Thyroid gland (tissue), 4 donors: ENCODE results near the gene AK8. TPM values are rescaled to one million over a fixed set of nuclear protein-coding genes. Genes with fewer than 3 reads are reported as not detected.
"Not testable (repeated sequence)": the region's sequence is repeated elsewhere in the genome, so short reads cannot be mapped to it uniquely, and the experiment has no call there.

ENCODE experiments used
- DNase-seq, 2 donors: peaks; one replicate each; pipeline ENCODE4 v3.0.0-alpha.2; 2019
- H3K27ac ChIP-seq, 3 donors: fragments of 200-600 bp; sonication (generic); 1 replicate in 2 of 3; 2 replicates in 1 of 3; pipeline ENCODE4 v1.5.1; 2016 to 2019; ENCODE audit warnings: mild to moderate bottlenecking in 1 of 3, moderate library complexity in 1 of 3
- H3K27me3 ChIP-seq: fragments of 200-600 bp; sonication (generic); one replicate; pipeline ENCODE4 v1.5.1; 2019
- H3K36me3 ChIP-seq, 2 donors: fragments of 200-600 bp; sonication (generic); one replicate each; pipeline ENCODE4 v1.5.1; 2016 to 2019
- H3K4me1 ChIP-seq, 2 donors: fragments of 200-600 bp; sonication (generic); one replicate each; pipeline ENCODE4 v1.5.1; 2017 to 2019
- H3K4me3 ChIP-seq, 3 donors: fragments of 200-600 bp; sonication (generic); replicated peaks in 1 of 3; 1 replicate in 2 of 3; 2 replicates in 1 of 3; pipeline ENCODE4 v1.5.1; 2016; ENCODE audit warnings: mild to moderate bottlenecking in 1 of 3
- H3K9me3 ChIP-seq: fragments of 200-600 bp; sonication (generic); one replicate; pipeline ENCODE4 v1.5.1; 2017
- POLR2A ChIP-seq, 2 donors: fragments of 450-650 bp; IDR thresholded peaks; one replicate each; pipeline ENCODE4 v1.6.1; 2017; ENCODE audit warnings: antibody characterized with exemption in 2 of 2, mild to moderate bottlenecking in 2 of 2, moderate library complexity in 1 of 2
- whole genome bisulfite sequencing, 2 donors: methylation state at CpG; one replicate each; pipeline ENCODE4 v1.1.5; 2017; 5-methylcytosine and 5-hydroxymethylcytosine counted together
- intact Hi-C: fragments of 100-400 bp; cut with DNase I; formaldehyde crosslinking; loops from one replicate; pipeline ENCODE4 v1.15.1; 2023
- total RNA-seq, 4 donors: library from RNA; depleted of rRNA; stranded (reverse); fragments of >200 nt; gene quantifications; one replicate each; pipeline ENCODE4 v1.2.3, GENCODE V29; 2016
- TF ChIP-seq, protein P1 (sequence below), 6 experiments: fragments of 200-600 bp in 3 of 6; fragments of 450-650 bp in 3 of 6; sonication (generic) in 3 of 6; IDR thresholded peaks; one replicate each; pipeline ENCODE4 v1.5.1; 2016 to 2019; ENCODE audit warnings: antibody characterized with exemption in 6 of 6, mild to moderate bottlenecking in 2 of 6, inconsistent platforms in 1 of 6, moderate library complexity in 1 of 6

AK8 gene
- total RNA-seq, 4 donors from 2014 or later = 5.4 to 9.9 (median 8.0) TPM

DNA sequence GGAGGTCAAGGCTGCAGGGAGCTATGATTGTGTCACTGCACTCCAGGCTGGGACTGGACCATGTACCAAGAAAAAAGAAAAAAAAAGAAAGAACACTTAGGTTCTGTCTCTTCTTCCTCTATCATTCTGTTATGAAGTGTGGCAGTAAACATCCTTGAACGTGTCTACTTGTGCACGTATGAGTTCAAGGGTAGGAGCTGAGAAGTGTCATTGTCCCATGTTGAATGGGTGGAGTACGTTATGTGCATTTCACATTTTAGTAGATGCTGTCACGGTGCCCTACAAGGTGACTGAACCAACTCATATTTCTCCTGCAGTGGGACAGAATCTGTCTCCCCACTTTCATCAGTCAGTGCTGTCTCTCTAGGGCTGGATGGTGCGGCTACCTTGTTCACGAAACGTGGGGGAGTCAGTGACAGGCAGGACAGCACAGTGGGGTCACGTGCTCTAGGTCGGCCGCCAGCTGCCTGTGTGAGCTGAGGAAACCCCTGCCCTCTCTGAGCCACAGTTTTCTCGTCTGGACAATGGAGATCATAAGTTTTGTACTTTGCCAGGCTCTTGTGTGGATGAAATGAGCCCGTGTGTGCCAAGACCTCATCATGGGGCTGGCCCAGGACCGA, 160.6 kb downstream of the AK8 start:
- H3K9me3 ChIP-seq = no peaks in the 10 kb centered on the region
- 71 to 74% methylated on average over 12 to 13 of the region's 13 CpGs for WGBS, 2 donors
- no peaks in the 10 kb centered on the region for H3K4me1 ChIP-seq
- no peak overlapping the region for H3K4me3 ChIP-seq
- TF ChIP-seq, protein P1, sequence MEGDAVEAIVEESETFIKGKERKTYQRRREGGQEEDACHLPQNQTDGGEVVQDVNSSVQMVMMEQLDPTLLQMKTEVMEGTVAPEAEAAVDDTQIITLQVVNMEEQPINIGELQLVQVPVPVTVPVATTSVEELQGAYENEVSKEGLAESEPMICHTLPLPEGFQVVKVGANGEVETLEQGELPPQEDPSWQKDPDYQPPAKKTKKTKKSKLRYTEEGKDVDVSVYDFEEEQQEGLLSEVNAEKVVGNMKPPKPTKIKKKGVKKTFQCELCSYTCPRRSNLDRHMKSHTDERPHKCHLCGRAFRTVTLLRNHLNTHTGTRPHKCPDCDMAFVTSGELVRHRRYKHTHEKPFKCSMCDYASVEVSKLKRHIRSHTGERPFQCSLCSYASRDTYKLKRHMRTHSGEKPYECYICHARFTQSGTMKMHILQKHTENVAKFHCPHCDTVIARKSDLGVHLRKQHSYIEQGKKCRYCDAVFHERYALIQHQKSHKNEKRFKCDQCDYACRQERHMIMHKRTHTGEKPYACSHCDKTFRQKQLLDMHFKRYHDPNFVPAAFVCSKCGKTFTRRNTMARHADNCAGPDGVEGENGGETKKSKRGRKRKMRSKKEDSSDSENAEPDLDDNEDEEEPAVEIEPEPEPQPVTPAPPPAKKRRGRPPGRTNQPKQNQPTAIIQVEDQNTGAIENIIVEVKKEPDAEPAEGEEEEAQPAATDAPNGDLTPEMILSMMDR (IDR thresholded peaks at IDR 0.05) = no peak
- no peak for TF ChIP-seq POLR2A (IDR thresholded peaks at IDR 0.05)
- no peak for DNase-seq
- no peaks in the 10 kb centered on the region for H3K27me3 ChIP-seq
- no peaks in the 10 kb centered on the region for H3K36me3 ChIP-seq
- H3K27ac ChIP-seq = no peak overlapping the region
- intact Hi-C loops = no loop called here

GRCh38 chr9:132716007-132716406, 162.1 kb downstream of the AK8 start:
- Histone ChIP-seq H3K27me3 (no peaks in the 10 kb centered on the region), H3K4me3 (no peak overlapping the region), H3K4me1 (no peaks in the 10 kb centered on the region), H3K27ac (no peak overlapping the region), H3K36me3 (no peaks in the 10 kb centered on the region), H3K9me3 (no peaks in the 10 kb centered on the region)
- intact Hi-C loops = no loop called here
- no peak for TF ChIP-seq POLR2A (IDR thresholded peaks at IDR 0.05)
- TF ChIP-seq, protein P1 (IDR thresholded peaks at IDR 0.05) = no peak
- DNase-seq = no peak
- 74 to 87% methylated on average over 4 of the region's 4 CpGs for WGBS, 2 donors

DNA sequence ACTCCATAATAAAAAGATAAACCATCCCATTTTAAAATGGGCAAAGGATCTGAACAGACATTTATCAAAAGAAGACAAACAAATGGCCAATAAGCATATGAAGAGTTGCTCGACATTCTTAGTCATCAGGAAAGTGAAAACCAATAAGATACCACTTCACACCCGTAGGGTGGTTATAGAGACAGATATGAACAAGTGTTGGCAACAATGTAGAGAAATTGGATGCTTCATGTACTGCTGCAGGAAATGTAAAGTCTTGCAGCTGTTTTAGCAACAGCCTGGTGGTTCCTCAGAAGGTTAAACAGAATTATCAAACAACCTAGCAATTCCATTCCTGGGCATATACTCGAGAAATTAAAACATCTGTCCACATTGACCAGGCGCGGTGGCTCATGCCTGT, 165.3 kb downstream of the AK8 start:
- WGBS, 2 donors = 83 to 91% methylated on average over 5 of the region's 5 CpGs
- H3K9me3 ChIP-seq = no peaks in the 10 kb centered on the region
- no peaks in the 10 kb centered on the region for H3K27me3 ChIP-seq
- H3K36me3 ChIP-seq = no peaks in the 10 kb centered on the region
- intact Hi-C loops = no loop called here
- TF ChIP-seq, protein P1 (IDR thresholded peaks at IDR 0.05) = no peak
- TF ChIP-seq POLR2A (IDR thresholded peaks at IDR 0.05) = no peak
- no peak for DNase-seq
- H3K27ac ChIP-seq = no peak overlapping the region
- no peak overlapping the region for H3K4me3 ChIP-seq
- H3K4me1 ChIP-seq = no peaks in the 10 kb centered on the region

DNA sequence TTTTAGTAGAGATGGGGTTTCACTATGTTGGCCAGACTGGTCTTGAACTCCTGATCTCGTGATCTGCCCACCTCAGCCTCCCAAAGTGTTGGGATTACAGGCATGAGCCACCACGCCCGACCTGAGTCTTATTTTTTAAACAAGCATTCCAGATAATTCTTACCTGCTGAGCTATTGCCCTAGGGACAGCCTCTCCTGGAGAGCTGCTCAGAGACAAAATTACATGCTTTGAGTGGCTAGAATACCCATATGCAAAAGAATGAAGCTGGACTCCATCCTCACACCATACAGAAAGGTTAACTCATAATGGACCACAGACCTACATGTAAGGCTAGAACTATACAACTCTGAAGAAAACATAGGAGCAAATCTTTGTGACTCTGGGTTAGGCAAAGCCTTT, 166.2 kb downstream of the AK8 start:
- Histone ChIP-seq H3K36me3 (no peaks in the 10 kb centered on the region), H3K9me3 (no peaks in the 10 kb centered on the region), H3K4me1 (no peaks in the 10 kb centered on the region), H3K27ac (no peak overlapping the region), H3K27me3 (no peaks in the 10 kb centered on the region), H3K4me3 (no peak overlapping the region)
- 93 to 95% methylated on average over 3 of the region's 3 CpGs for WGBS, 2 donors
- intact Hi-C loops = no loop called here
- DNase-seq = no peak
- TF ChIP-seq POLR2A (IDR thresholded peaks at IDR 0.05) = no peak
- TF ChIP-seq, protein P1 (IDR thresholded peaks at IDR 0.05) = no peak

DNA sequence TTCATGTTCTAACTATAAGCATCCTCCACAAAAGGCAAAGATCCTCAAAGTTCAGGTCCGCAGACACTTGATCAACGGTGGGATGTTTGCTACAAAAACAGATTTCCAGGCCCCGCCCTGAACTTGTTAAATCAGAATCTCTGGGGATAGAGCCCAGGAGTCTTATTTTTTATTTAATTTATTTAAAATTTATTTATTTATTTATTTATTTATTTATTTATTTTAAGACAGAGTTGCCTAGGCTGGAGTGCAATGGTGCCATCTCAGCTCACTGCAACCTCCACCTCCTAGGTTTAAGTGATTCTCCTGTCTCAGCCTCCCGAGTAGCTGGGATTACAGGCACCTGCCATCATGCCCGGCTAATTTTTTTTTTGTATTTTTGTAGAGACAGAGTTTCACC, 166.9 kb downstream of the AK8 start:
- H3K4me1 ChIP-seq, intact Hi-C loops, DNase-seq, H3K27ac ChIP-seq, H3K36me3 ChIP-seq, H3K27me3 ChIP-seq, H3K9me3 ChIP-seq, H3K4me3 ChIP-seq: not testable (repeated sequence)
- WGBS, 2 donors = 93% methylated on average over 5 of the region's 5 CpGs

- 82 to 83% methylated on average over 6 of the region's 6 CpGs for WGBS, 2 donors
- H3K27me3 ChIP-seq = no peaks in the 10 kb centered on the region
- DNase-seq = no peak
- no peaks in the 10 kb centered on the region for H3K9me3 ChIP-seq
- H3K27ac ChIP-seq = no peak overlapping the region
- intact Hi-C loops = no loop called here
- H3K36me3 ChIP-seq = no peaks in the 10 kb centered on the region
- TF ChIP-seq, protein P1 (IDR thresholded peaks at IDR 0.05) = no peak
- TF ChIP-seq POLR2A (IDR thresholded peaks at IDR 0.05) = no peak
- H3K4me1 ChIP-seq = no peaks in the 10 kb centered on the region
- H3K4me3 ChIP-seq = no peak overlapping the region
These were observed 167.8 kb downstream of the AK8 start for GRCh38 chr9:132710333-132710732.
